Neural progenitor cell (in vitro differentiated cells): ENCODE data around the gene CBLB.

Source experiments
- CTCF ChIP-seq: fragments of 200-600 bp; sonication (generic); IDR thresholded peaks from 2 replicates; pipeline ENCODE4 v1.5.1; 2017; ENCODE audit warnings: antibody characterized with exemption, mild to moderate bottlenecking
- EZH2 ChIP-seq: fragments of 200-600 bp; sonication (generic); IDR thresholded peaks from 2 replicates; pipeline ENCODE4 v1.6.1; 2017; ENCODE audit warnings: antibody characterized with exemption, mild to moderate bottlenecking, moderate library complexity

GRCh38 chr3:105606016-105606415 lies 262.8 kb downstream of the CBLB start:
- no peak for TF ChIP-seq CTCF
- TF ChIP-seq EZH2 = no peak
